Prostate gland (tissue), 2 donors: ENCODE results near the gene AZIN2.

Source experiments
- POLR2A ChIP-seq: fragments of 450-650 bp; IDR thresholded peaks from one replicate; pipeline ENCODE4 v1.6.1; 2016; ENCODE audit warnings: antibody characterized with exemption, mild to moderate bottlenecking
- TF ChIP-seq, protein P1 (sequence below), 4 experiments: fragments of 200-600 bp in 2 of 4; fragments of 450-650 bp in 2 of 4; sonication (generic) in 2 of 4; IDR thresholded peaks; 1 replicate in 3 of 4; 2 replicates in 1 of 4; pipeline ENCODE4 v1.5.1; 2016 to 2019; ENCODE audit warnings: antibody characterized with exemption in 4 of 4, mild to moderate bottlenecking in 2 of 4, moderate library complexity in 2 of 4

DNA sequence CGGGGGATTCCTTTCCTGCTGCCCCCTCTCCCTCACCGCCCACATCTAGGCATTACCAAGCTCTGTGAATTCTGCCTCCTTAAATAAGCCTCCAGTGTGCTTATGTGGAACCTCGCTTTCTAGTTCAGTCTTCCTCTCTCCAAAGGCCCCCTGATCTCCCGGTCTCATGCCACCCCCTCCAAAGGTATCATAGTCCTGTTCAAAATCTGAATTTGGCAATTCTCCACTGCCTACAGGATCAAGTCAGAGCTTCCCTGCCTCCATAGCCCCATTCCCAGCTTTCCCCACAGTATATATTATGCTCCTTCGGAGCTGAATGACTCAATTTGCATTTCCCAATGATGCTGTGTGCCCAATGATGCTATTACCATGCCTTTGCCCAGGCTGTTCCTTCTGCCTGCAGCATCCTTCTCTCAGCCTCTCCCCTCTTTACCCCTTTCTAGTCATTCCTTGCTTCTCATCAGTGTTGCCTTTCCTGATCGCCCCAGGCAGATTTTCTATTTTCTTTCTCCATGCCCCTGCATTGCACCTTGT lies 1.7 kb downstream of the AZIN2 start:
- TF ChIP-seq POLR2A: no peak
- TF ChIP-seq, protein P1, sequence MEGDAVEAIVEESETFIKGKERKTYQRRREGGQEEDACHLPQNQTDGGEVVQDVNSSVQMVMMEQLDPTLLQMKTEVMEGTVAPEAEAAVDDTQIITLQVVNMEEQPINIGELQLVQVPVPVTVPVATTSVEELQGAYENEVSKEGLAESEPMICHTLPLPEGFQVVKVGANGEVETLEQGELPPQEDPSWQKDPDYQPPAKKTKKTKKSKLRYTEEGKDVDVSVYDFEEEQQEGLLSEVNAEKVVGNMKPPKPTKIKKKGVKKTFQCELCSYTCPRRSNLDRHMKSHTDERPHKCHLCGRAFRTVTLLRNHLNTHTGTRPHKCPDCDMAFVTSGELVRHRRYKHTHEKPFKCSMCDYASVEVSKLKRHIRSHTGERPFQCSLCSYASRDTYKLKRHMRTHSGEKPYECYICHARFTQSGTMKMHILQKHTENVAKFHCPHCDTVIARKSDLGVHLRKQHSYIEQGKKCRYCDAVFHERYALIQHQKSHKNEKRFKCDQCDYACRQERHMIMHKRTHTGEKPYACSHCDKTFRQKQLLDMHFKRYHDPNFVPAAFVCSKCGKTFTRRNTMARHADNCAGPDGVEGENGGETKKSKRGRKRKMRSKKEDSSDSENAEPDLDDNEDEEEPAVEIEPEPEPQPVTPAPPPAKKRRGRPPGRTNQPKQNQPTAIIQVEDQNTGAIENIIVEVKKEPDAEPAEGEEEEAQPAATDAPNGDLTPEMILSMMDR (IDR thresholded peaks at IDR 0.05): no peak
